Effector CD4-positive, alpha-beta T cell (primary cell): Measurements from ENCODE around the gene THBD.
"Not testable (repeated sequence)": the region's sequence is repeated elsewhere in the genome, so short reads cannot be mapped to it uniquely, and the experiment has no call there.

Source experiments
- DNase-seq: peaks from one replicate; pipeline ENCODE4 v3.0.0-alpha.2; 2020

Gene THBD

GRCh38 chr20:23033918-23034317 lies 15.6 kb downstream of the THBD start:
- no peak for DNase-seq

GRCh38 chr20:23032750-23033078 lies 16.8 kb downstream of the THBD start:
- no peak for DNase-seq

- no peak for DNase-seq
These were observed 17.3 kb downstream of the THBD start for GRCh38 chr20:23032056-23032749.

- DNase-seq = no peak
These were observed 18.1 kb downstream of the THBD start for GRCh38 chr20:23031346-23031745.

GRCh38 chr20:23029324-23029723 lies 20.1 kb downstream of the THBD start:
- DNase-seq = no peak

GRCh38 chr20:23028392-23028791 lies 21.1 kb downstream of the THBD start:
- no peak for DNase-seq

- DNase-seq = no peak
These were observed 21.8 kb downstream of the THBD start for GRCh38 chr20:23027721-23028120.

GRCh38 chr20:23025503-23025902 lies 24.0 kb downstream of the THBD start:
- DNase-seq = not testable (repeated sequence)

- DNase-seq = no peak
These were observed 24.8 kb downstream of the THBD start for GRCh38 chr20:23024701-23025100.

GRCh38 chr20:23023621-23024177 lies 25.8 kb downstream of the THBD start:
- DNase-seq = no peak

- no peak for DNase-seq
These were observed 26.6 kb downstream of the THBD start for GRCh38 chr20:23022849-23023248.

- no peak for DNase-seq
These were observed 27.5 kb downstream of the THBD start for GRCh38 chr20:23021951-23022350.

- DNase-seq = no peak
These were observed 27.9 kb downstream of the THBD start for GRCh38 chr20:23021541-23021940.

- no peak for DNase-seq
These were observed 29.0 kb downstream of the THBD start for GRCh38 chr20:23020230-23021018.

GRCh38 chr20:23019403-23019802 lies 30.1 kb downstream of the THBD start:
- DNase-seq = no peak

GRCh38 chr20:23018941-23019340 lies 30.5 kb downstream of the THBD start:
- DNase-seq = no peak

- no peak for DNase-seq
These were observed 31.0 kb downstream of the THBD start for GRCh38 chr20:23018432-23018831.

- DNase-seq = no peak
These were observed 32.0 kb downstream of the THBD start for GRCh38 chr20:23017516-23017915.

GRCh38 chr20:23013429-23013828 lies 36.0 kb downstream of the THBD start:
- DNase-seq = no peak

GRCh38 chr20:23011008-23011721 lies 38.3 kb downstream of the THBD start:
- DNase-seq = no peak

- no peak for DNase-seq
These were observed 39.4 kb downstream of the THBD start for GRCh38 chr20:23010096-23010495.

GRCh38 chr20:23009636-23010035 lies 39.8 kb downstream of the THBD start:
- no peak for DNase-seq

GRCh38 chr20:23008667-23009066 lies 40.8 kb downstream of the THBD start:
- no peak for DNase-seq
